ENCODE results near the gene MOK.

GRCh38 chr14:102196039-102196901 lies 108.7 kb downstream of the MOK start:
- TF ChIP-seq CTCF (IDR thresholded peaks at IDR 0.05 in 4 of 5, conservative IDR thresholded peaks at IDR 0.05 in 1 of 5) (no peak), POLR2A (IDR thresholded peaks at IDR 0.05) (no peak)
